Small intestine (tissue), 7 donors: ENCODE measurements around the gene EGFL8. TPM values are rescaled to one million over a fixed set of nuclear protein-coding genes. Genes with fewer than 3 reads are reported as not detected.

Source experiments
- DNase-seq, 2 donors: peaks; one replicate each; pipeline versions ENCODE4 v3.0.0 to v3.0.0-alpha.2; 2013
- FAIRE-seq: peaks from 2 replicates; lab custom pipeline; 2012; peaks lifted over from hg19 to GRCh38; lab: Jason Lieb, UNC
- H3K27ac ChIP-seq, 3 donors: one replicate each; pipeline ENCODE4 v1.5.1; 2013; ENCODE audit warnings: low read length in 2 of 3, mild to moderate bottlenecking in 2 of 3, control low read depth in 1 of 3, inconsistent platforms in 1 of 3, low read depth in 1 of 3, moderate library complexity in 1 of 3
- H3K27me3 ChIP-seq, 3 donors: one replicate each; pipeline ENCODE4 v1.6.1; 2013; ENCODE audit warnings: low read length in 3 of 3, inconsistent platforms in 1 of 3; ENCODE audit not compliant: control insufficient read depth in 3 of 3, insufficient read depth in 3 of 3
- H3K36me3 ChIP-seq, 3 donors: one replicate each; pipeline ENCODE4 v1.6.1; 2013; ENCODE audit warnings: low read length in 3 of 3, inconsistent platforms in 1 of 3, low read depth in 1 of 3, mild to moderate bottlenecking in 1 of 3, moderate library complexity in 1 of 3; ENCODE audit not compliant: control insufficient read depth in 3 of 3, insufficient read depth in 2 of 3
- H3K4me1 ChIP-seq, 3 donors: one replicate each; pipeline ENCODE4 v1.6.1; 2013; ENCODE audit warnings: low read length in 2 of 3, inconsistent platforms in 1 of 3, low read depth in 1 of 3, mild to moderate bottlenecking in 1 of 3, moderate library complexity in 1 of 3; ENCODE audit not compliant: control insufficient read depth in 3 of 3, insufficient read depth in 2 of 3
- H3K4me3 ChIP-seq, 3 donors: one replicate each; pipeline ENCODE4 v1.5.1; 2013; ENCODE audit warnings: low read length in 3 of 3, control low read depth in 1 of 3, inconsistent platforms in 1 of 3, low read depth in 1 of 3, mild to moderate bottlenecking in 1 of 3, moderate library complexity in 1 of 3
- H3K9me3 ChIP-seq, 2 donors: one replicate each; pipeline ENCODE4 v1.6.1; 2013; ENCODE audit warnings: low read depth in 1 of 2, low read length in 1 of 2; ENCODE audit not compliant: control insufficient read depth in 2 of 2, insufficient read depth in 1 of 2
- WGBS, 3 donors: extraction: QIAGEN DNeasy Blood & Tissue Kit; methylation state at CpG; one replicate each; pipeline ENCODE4 v1.1.7; 2013; 5-methylcytosine and 5-hydroxymethylcytosine counted together
- polyA plus RNA-seq, 4 donors: library from polyadenylated mRNA; stranded (reverse) in 3 of 4; unstranded in 1 of 4; fragments of 200-250 nt in 3 of 4; fragments of 120-200 nt in 1 of 4; gene quantifications; one replicate each; pipeline versions ENCODE4 v1.2.1 to v1.2.3, GENCODE V29; 2013
- donor health status: healthy with polysubstance abuse.
- donor health status: control.
- donor health status: control.
- donor health status: Bipolar disorder and iron deficiency.
- donor health status: healthy.

Gene EGFL8
- polyA plus RNA-seq, 4 donors, result 7.8 to 21.9 (median 12.8) TPM

- Histone ChIP-seq H3K27ac (peak overlapping the region; percentile 35 to 81 (median 41)), H3K4me1 (peaks cover 0 to 32% (median 12%) of the 10 kb centered on the region in 3 donors), H3K36me3 (peaks cover 0 to 24% (median 4%) of the 10 kb centered on the region in 3 donors), H3K27me3 (no peaks in the 10 kb centered on the region), H3K4me3 (peak overlapping the region; percentile 81 to 94 (median 82)), H3K9me3 (no peaks in the 10 kb centered on the region)
- DNase-seq (no peak), FAIRE-seq (no peak)
- 6 to 20% (median 9%) methylated on average over 2 of the region's 2 CpGs for WGBS, 3 donors
These were observed 10.9 kb downstream of the EGFL8 start for GRCh38 chr6:32175322-32175710.

- peak within 1 kb of the TSS; percentile 92 to 98 (median 95) for H3K27ac ChIP-seq
- H3K4me3 ChIP-seq, result peak within 1 kb of the TSS; percentile 81 to 94 (median 82)
- no peak for FAIRE-seq
- H3K27me3 ChIP-seq, result no peaks in the 10 kb centered on the region
- peaks cover 0 to 32% (median 12%) of the 10 kb centered on the region in 3 donors for H3K4me1 ChIP-seq
- peak; percentile 98 to 99 for DNase-seq
- peaks cover 0 to 19% (median 1%) of the 10 kb centered on the region in 3 donors for H3K36me3 ChIP-seq
- 0 to 1% (median 1%) methylated on average over 20 to 27 of the region's 27 CpGs for WGBS, 3 donors
- H3K9me3 ChIP-seq, result no peaks in the 10 kb centered on the region
These were observed 11.5 kb downstream of the EGFL8 start, which contains the start of gene AGPAT1 for GRCh38 chr6:32175711-32176475. AGPAT1 (minus strand) TSS chr6:32176084; CDS start chr6:32171496, 4,588 bp downstream.

GRCh38 chr6:32176476-32177182 lies 12.2 kb downstream of the EGFL8 start:
- Histone ChIP-seq H3K9me3 (no peaks in the 10 kb centered on the region), H3K36me3 (peaks cover 0 to 19% (median 6%) of the 10 kb centered on the region in 3 donors), H3K4me1 (peaks cover 0 to 32% (median 12%) of the 10 kb centered on the region in 3 donors), H3K4me3 (peak overlapping the region in 2 of 3 donors; percentile 42 to 82), H3K27ac (peak overlapping the region; percentile 92 to 98 (median 95)), H3K27me3 (no peaks in the 10 kb centered on the region)
- 10 to 25% (median 10%) methylated on average over 5 of the region's 5 CpGs for WGBS, 3 donors
- FAIRE-seq (no peak), DNase-seq (peak; percentile 65 to 72)

- Histone ChIP-seq H3K4me1 (peaks cover 0 to 32% (median 12%) of the 10 kb centered on the region in 3 donors), H3K36me3 (peaks cover 0 to 26% (median 6%) of the 10 kb centered on the region in 3 donors), H3K27ac (peak overlapping the region; percentile 92 to 98 (median 95)), H3K27me3 (no peaks in the 10 kb centered on the region), H3K4me3 (peak overlapping the region in 2 of 3 donors; percentile 42 to 82), H3K9me3 (no peaks in the 10 kb centered on the region)
- WGBS, 3 donors, result 0 to 1% (median 0%) methylated on average over 20 of the region's 20 CpGs
- DNase-seq (no peak), FAIRE-seq (no peak)
These were observed 12.9 kb downstream of the EGFL8 start for GRCh38 chr6:32177183-32177787.

GRCh38 chr6:32177788-32178546 lies 13.6 kb downstream of the EGFL8 start, which contains the start of gene RNF5:
RNF5 (plus strand) TSS chr6:32178405; CDS start chr6:32178512, 107 bp downstream.
- peaks cover 0 to 30% (median 12%) of the 10 kb centered on the region in 3 donors for H3K4me1 ChIP-seq
- FAIRE-seq, result peak; percentile 77
- H3K9me3 ChIP-seq, result no peaks in the 10 kb centered on the region
- DNase-seq, result peak; percentile 100
- H3K27ac ChIP-seq, result peak within 1 kb of the TSS; percentile 92 to 98 (median 95)
- peak within 1 kb of the TSS; percentile 16 to 82 (median 79) for H3K4me3 ChIP-seq
- WGBS, 3 donors, result 0 to 1% (median 0%) methylated on average over 33 of the region's 33 CpGs
- no peaks in the 10 kb centered on the region for H3K27me3 ChIP-seq
- H3K36me3 ChIP-seq, result peaks cover 0 to 33% (median 6%) of the 10 kb centered on the region in 3 donors

GRCh38 chr6:32178547-32179440 lies 14.4 kb downstream of the EGFL8 start:
- H3K4me3 ChIP-seq, result peak overlapping the region; percentile 16 to 82 (median 79)
- peak overlapping the region; percentile 67 to 98 (median 92) for H3K27ac ChIP-seq
- DNase-seq (peak; percentile 36 to 64), FAIRE-seq (no peak)
- H3K4me1 ChIP-seq, result peaks cover 0 to 28% (median 12%) of the 10 kb centered on the region in 3 donors
- whole genome bisulfite sequencing, 3 donors, result 1 to 2% (median 1%) methylated on average over 23 to 24 of the region's 24 CpGs
- H3K36me3 ChIP-seq, result peaks cover 3 to 40% (median 6%) of the 10 kb centered on the region in 3 donors
- H3K27me3 ChIP-seq, result no peaks in the 10 kb centered on the region
- H3K9me3 ChIP-seq, result no peaks in the 10 kb centered on the region
